Body of pancreas (tissue), 4 donors: ENCODE measurements around the gene CCDC87.
"Not testable (repeated sequence)": the region's sequence is repeated elsewhere in the genome, so short reads cannot be mapped to it uniquely, and the experiment has no call there.

Source experiments
- POLR2A ChIP-seq, 3 donors: fragments of 450-650 bp; IDR thresholded peaks; one replicate each; pipeline ENCODE4 v1.6.1; 2016; ENCODE audit warnings: antibody characterized with exemption in 3 of 3, mild to moderate bottlenecking in 2 of 3
- TF ChIP-seq, protein P1 (sequence below), 7 experiments: fragments of 450-650 bp in 4 of 7; fragments of 200-600 bp in 3 of 7; sonication (generic) in 3 of 7; IDR thresholded peaks; one replicate each; pipeline ENCODE4 v1.5.1; 2016 to 2019; ENCODE audit warnings: antibody characterized with exemption in 7 of 7

DNA sequence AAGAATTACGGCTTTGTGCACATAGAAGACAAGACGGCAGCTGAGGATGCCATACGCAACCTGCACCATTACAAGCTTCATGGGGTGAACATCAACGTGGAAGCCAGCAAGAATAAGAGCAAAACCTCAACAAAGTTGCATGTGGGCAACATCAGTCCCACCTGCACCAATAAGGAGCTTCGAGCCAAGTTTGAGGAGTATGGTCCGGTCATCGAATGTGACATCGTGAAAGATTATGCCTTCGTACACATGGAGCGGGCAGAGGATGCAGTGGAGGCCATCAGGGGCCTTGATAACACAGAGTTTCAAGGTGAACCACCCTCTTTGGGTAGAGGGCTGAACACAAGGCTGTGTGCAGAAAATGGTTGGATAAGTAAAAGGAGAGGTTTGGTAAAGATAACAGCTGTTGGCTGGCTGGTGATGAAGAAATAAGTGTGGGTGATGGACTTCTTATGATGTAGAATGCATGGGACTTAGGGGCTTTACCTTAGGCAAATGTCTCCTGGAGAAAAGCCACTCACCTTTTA is 47.0 kb upstream of the CCDC87 start:
- TF ChIP-seq POLR2A (IDR thresholded peaks at IDR 0.05), result not testable (repeated sequence)
- TF ChIP-seq, protein P1, sequence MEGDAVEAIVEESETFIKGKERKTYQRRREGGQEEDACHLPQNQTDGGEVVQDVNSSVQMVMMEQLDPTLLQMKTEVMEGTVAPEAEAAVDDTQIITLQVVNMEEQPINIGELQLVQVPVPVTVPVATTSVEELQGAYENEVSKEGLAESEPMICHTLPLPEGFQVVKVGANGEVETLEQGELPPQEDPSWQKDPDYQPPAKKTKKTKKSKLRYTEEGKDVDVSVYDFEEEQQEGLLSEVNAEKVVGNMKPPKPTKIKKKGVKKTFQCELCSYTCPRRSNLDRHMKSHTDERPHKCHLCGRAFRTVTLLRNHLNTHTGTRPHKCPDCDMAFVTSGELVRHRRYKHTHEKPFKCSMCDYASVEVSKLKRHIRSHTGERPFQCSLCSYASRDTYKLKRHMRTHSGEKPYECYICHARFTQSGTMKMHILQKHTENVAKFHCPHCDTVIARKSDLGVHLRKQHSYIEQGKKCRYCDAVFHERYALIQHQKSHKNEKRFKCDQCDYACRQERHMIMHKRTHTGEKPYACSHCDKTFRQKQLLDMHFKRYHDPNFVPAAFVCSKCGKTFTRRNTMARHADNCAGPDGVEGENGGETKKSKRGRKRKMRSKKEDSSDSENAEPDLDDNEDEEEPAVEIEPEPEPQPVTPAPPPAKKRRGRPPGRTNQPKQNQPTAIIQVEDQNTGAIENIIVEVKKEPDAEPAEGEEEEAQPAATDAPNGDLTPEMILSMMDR (IDR thresholded peaks at IDR 0.05), result not testable (repeated sequence)
